Karpas-422 (cell line): ENCODE data around the gene ANKS3. TPM values are rescaled to one million over a fixed set of nuclear protein-coding genes. Genes with fewer than 3 reads are reported as not detected.

Experiments used
- DNase-seq: peaks from one replicate; pipeline ENCODE4 v3.0.0-alpha.2; 2015
- H2AFZ ChIP-seq: fragments of 200-600 bp; sonication (generic); 2 replicates; pipeline ENCODE4 v1.6.1; 2014; ENCODE audit warnings: antibody characterized with exemption, low read length, mixed read lengths
- H3K27ac ChIP-seq: fragments of 200-600 bp; sonication (generic); 2 replicates; pipeline ENCODE4 v1.5.1; 2014; ENCODE audit warnings: mild to moderate bottlenecking, low read length, moderate library complexity
- H3K27me3 ChIP-seq: fragments of 200-600 bp; sonication (generic); 2 replicates; pipeline ENCODE4 v1.6.1; 2014; ENCODE audit warnings: low read length, mixed read lengths
- H3K36me3 ChIP-seq: fragments of 200-600 bp; sonication (generic); 2 replicates; pipeline ENCODE4 v1.6.1; 2014; ENCODE audit warnings: low read length, mixed read lengths; ENCODE audit not compliant: insufficient read depth
- H3K4me1 ChIP-seq: fragments of 200-600 bp; sonication (generic); 2 replicates; pipeline ENCODE4 v1.6.1; 2014; ENCODE audit warnings: mild to moderate bottlenecking, low read length, mixed read lengths
- H3K4me2 ChIP-seq: fragments of 200-600 bp; sonication (generic); 2 replicates; pipeline ENCODE4 v1.6.1; 2014; ENCODE audit warnings: low read length, low read depth, mild to moderate bottlenecking; ENCODE audit not compliant: poor library complexity, severe bottlenecking
- H3K4me3 ChIP-seq: fragments of 200-600 bp; sonication (generic); 2 replicates; pipeline ENCODE4 v1.5.1; 2014; ENCODE audit warnings: mild to moderate bottlenecking, antibody characterized with exemption, low read length, mixed read lengths
- H3K79me2 ChIP-seq: fragments of 200-600 bp; sonication (generic); 2 replicates; pipeline ENCODE4 v1.6.1; 2014; ENCODE audit warnings: mild to moderate bottlenecking, low read length, mixed read lengths
- H3K9ac ChIP-seq: fragments of 200-600 bp; sonication (generic); 2 replicates; pipeline ENCODE4 v1.6.0; 2014; ENCODE audit warnings: low read length
- H3K9me2 ChIP-seq: fragments of 200-600 bp; sonication (generic), shearing (Covaris generic); replicated peaks from 2 replicates; pipeline ENCODE4 v1.6.0; 2014; ENCODE audit warnings: mild to moderate bottlenecking, low read length, moderate library complexity; ENCODE audit not compliant: insufficient read depth
- H3K9me3 ChIP-seq: fragments of 300-700, 200-600 bp; sonication (generic); 2 replicates; pipeline ENCODE4 v1.6.1; 2014; ENCODE audit warnings: low read length, mixed read lengths
- H4K20me1 ChIP-seq: fragments of 200-600 bp; sonication (generic); 2 replicates; pipeline ENCODE4 v1.6.1; 2014; ENCODE audit warnings: mild to moderate bottlenecking, antibody characterized with exemption, low read length, low read depth; ENCODE audit not compliant: insufficient read depth
- total RNA-seq: library from RNA; depleted of rRNA; stranded (reverse); fragments of >200 nt; shearing (Covaris generic); gene quantifications from 2 replicates; pipeline ENCODE4 v1.2.3, GENCODE V29; 2014; ENCODE audit warnings: low replicate concordance

ANKS3 gene
- total RNA-seq, 1 experiment from 2014 or later = 6.4 TPM

- Histone ChIP-seq H3K9me3 (no peaks in the 10 kb centered on the region), H2AFZ (no peak overlapping the region), H3K27ac (no peak overlapping the region), H3K4me2 (no peak overlapping the region), H3K9ac (no peak overlapping the region), H3K27me3 (no peaks in the 10 kb centered on the region), H3K79me2 (no peaks in the 10 kb centered on the region), H3K36me3 (peaks cover 14% of the 10 kb centered on the region; the same call in 1 of the 2 replicates), H4K20me1 (no peaks in the 10 kb centered on the region), H3K9me2 (no peaks in the 10 kb centered on the region), H3K4me3 (no peak overlapping the region), H3K4me1 (no peaks in the 10 kb centered on the region)
- no peak for DNase-seq
Measured at GRCh38 chr16:4668313-4668960, 65.6 kb downstream of the ANKS3 start.

DNA sequence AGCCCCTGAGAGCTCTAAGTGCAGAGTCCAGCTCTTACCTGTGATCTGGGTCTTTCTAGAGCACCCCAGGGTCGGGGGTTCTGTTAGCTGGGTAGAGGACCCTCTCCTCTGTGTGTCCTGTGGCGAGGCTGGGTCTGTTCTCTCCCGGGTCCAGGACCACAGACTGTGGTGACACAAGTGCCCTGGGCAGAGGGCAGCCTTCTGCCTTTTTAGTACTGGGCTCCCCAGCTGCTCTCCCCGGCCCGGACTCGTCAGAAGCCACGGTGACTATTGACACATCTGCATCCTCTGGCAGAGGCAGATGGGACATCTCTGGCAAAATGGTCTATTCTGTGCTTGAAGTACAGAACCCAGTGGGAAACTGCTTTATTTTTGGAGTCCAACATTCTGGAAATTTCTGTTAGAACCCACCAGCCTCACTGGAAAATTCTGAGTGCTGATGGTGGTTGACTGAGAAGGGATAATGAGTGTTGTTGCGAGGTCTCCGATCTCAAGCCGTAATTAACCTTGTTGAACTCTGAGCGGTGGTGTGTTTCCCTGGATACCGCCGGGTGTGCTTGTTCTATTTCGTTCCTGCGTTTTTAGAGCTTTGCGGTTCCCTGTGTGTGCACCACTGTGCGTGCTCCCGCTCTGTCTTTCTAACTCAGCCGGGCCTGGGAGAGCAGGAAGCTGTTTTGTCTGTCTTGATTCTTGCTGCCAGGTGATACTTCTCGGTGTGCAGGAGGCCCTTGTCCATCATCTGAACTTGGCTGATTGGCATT, 66.7 kb downstream of the ANKS3 start:
- Histone ChIP-seq H2AFZ (no peak overlapping the region), H3K9ac (no peak overlapping the region), H3K9me3 (no peaks in the 10 kb centered on the region), H3K79me2 (no peaks in the 10 kb centered on the region), H3K27ac (no peak overlapping the region), H3K36me3 (peaks cover 14% of the 10 kb centered on the region; the same call in 1 of the 2 replicates), H3K9me2 (no peaks in the 10 kb centered on the region), H3K4me3 (no peak overlapping the region), H3K4me1 (no peaks in the 10 kb centered on the region), H3K4me2 (no peak overlapping the region), H4K20me1 (no peaks in the 10 kb centered on the region), H3K27me3 (no peaks in the 10 kb centered on the region)
- no peak for DNase-seq

DNA sequence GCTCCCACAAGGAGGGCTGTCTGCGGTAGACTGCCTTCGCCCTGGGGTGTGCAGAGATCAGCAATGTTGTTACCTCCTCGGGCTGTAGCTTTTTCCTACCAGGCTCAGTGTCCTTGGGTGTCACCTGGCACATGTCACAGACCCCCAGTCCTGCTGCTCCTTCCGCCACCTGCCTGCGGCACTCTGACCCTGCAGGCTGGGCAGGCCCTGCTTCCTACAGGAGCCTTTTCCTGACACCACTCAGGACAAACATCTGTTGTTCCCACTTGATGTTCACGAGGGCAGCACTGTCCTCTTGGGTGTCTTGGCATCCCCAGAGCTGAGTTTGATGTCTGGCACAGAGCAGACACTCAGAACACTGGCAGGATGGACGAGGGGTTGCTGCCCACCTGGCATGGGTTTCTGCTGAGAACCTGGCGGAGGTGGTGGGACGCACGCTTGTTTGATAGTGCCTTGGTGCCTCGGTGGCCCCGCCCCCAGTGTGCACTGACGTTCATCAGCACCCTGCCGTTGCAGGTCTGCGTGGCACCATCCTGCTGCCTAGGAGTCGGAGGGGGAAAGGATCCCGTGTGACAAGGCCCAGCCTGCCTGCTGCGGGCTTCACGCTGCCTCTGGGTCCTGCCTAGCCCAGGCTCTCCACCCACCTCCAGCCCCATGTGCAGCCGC, 67.4 kb downstream of the ANKS3 start:
- peaks cover 14% of the 10 kb centered on the region; the same call in 1 of the 2 replicates for H3K36me3 ChIP-seq
- no peak overlapping the region for H3K27ac ChIP-seq
- H3K4me1 ChIP-seq = no peaks in the 10 kb centered on the region

DNA sequence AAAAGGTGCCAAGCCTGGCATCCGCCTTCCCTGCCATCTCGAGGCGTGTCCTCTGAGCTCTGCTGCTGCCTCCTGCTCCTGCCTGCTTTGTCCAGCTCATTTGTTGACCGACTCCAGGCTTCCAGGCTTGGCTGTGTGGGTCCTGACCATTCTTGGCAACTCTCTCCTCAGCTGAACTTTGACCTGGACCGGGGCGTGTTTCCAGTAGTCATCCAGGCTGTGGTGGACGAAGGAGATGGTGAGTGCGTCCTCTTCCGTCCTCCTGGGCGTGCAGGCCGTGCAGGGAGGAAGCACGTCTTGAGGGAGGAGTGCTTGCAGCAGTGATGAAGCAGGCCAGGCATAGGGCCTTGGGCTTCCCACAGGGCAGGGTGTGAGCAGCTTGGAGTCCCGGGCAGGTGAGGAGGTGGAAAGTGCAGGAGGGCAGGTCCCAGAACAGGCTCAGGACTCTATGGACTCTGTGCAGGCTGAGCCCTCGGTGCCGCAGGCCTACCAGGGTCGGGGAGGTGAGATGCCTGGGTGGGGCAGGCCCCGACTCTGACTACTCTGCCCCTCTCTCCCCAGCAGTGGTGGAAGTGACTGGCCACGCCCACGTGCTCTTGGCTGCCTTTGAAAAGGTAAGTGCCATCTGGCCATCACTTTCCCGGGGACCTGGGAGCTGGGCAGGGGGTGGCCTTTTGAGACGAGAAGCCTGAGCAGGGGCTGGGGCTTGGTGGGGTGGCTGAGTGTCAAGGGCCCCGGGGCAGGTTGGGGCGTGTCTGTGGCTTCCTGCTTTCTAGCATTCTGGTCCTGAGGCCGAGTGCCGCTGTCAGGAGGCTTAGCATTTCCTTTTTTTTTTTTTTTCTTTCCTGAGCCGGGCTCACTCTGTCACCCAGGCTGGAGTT, 69.3 kb downstream of the ANKS3 start:
- H3K27ac ChIP-seq = no peak overlapping the region
- H3K27me3 ChIP-seq = no peaks in the 10 kb centered on the region
- H3K9me3 ChIP-seq = no peaks in the 10 kb centered on the region
- DNase-seq = no peak
- H3K36me3 ChIP-seq = peaks cover 14% of the 10 kb centered on the region; the same call in 1 of the 2 replicates
- H2AFZ ChIP-seq = no peak overlapping the region
- H4K20me1 ChIP-seq = no peaks in the 10 kb centered on the region
- H3K4me2 ChIP-seq = no peak overlapping the region
- H3K4me1 ChIP-seq = no peaks in the 10 kb centered on the region
- no peak overlapping the region for H3K4me3 ChIP-seq
- H3K9ac ChIP-seq = no peak overlapping the region
- no peaks in the 10 kb centered on the region for H3K9me2 ChIP-seq
- H3K79me2 ChIP-seq = no peaks in the 10 kb centered on the region

More for the DNA sequence above, 67.4 kb downstream of the ANKS3 start:
- Histone ChIP-seq H3K9me3 (no peaks in the 10 kb centered on the region), H3K4me3 (no peak overlapping the region), H3K9ac (no peak overlapping the region), H3K27me3 (no peaks in the 10 kb centered on the region), H4K20me1 (no peaks in the 10 kb centered on the region), H3K9me2 (no peaks in the 10 kb centered on the region), H2AFZ (no peak overlapping the region), H3K4me2 (no peak overlapping the region), H3K79me2 (no peaks in the 10 kb centered on the region)
- no peak for DNase-seq

GRCh38 chr16:4663777-4664465, 70.2 kb downstream of the ANKS3 start:
- Histone ChIP-seq H3K79me2 (no peaks in the 10 kb centered on the region), H3K9me3 (no peaks in the 10 kb centered on the region), H3K27ac (no peak overlapping the region), H4K20me1 (no peaks in the 10 kb centered on the region), H2AFZ (no peak overlapping the region), H3K36me3 (peaks cover 14% of the 10 kb centered on the region; the same call in 1 of the 2 replicates), H3K9ac (no peak overlapping the region), H3K4me1 (no peaks in the 10 kb centered on the region), H3K4me2 (no peak overlapping the region), H3K27me3 (no peaks in the 10 kb centered on the region), H3K9me2 (no peaks in the 10 kb centered on the region), H3K4me3 (no peak overlapping the region)
- no peak for DNase-seq

DNA sequence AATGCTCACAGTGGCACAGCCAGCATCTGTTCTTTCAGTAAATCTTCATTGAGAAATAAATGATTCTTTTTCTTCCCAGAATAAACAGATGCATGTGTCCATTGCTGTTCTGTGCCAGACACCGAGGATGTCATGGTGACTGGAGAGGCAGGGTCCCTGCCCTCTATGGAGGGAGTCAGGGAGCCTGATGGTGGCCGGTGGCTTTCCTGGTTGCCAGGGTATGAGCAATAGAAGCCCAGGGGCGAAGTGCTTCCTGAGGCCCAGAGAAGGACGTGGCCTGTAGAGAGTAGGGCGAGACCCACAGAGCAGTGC, 70.7 kb downstream of the ANKS3 start:
- no peaks in the 10 kb centered on the region for H3K9me2 ChIP-seq
- no peak overlapping the region for H3K27ac ChIP-seq
- no peak overlapping the region for H3K4me2 ChIP-seq
- H3K27me3 ChIP-seq = no peaks in the 10 kb centered on the region
- no peaks in the 10 kb centered on the region for H3K4me1 ChIP-seq
- no peak overlapping the region for H3K4me3 ChIP-seq
- no peaks in the 10 kb centered on the region for H3K79me2 ChIP-seq
- H3K36me3 ChIP-seq = peaks cover 9% of the 10 kb centered on the region; the same call in 1 of the 2 replicates
- H3K9me3 ChIP-seq = no peaks in the 10 kb centered on the region
- DNase-seq = no peak
- no peak overlapping the region for H2AFZ ChIP-seq
- H3K9ac ChIP-seq = no peak overlapping the region
- no peaks in the 10 kb centered on the region for H4K20me1 ChIP-seq

- no peaks in the 10 kb centered on the region for H4K20me1 ChIP-seq
- no peak overlapping the region for H2AFZ ChIP-seq
- no peaks in the 10 kb centered on the region for H3K79me2 ChIP-seq
- no peaks in the 10 kb centered on the region for H3K27me3 ChIP-seq
- no peak overlapping the region for H3K4me3 ChIP-seq
- H3K9me2 ChIP-seq = no peaks in the 10 kb centered on the region
- no peaks in the 10 kb centered on the region for H3K9me3 ChIP-seq
- no peak overlapping the region for H3K27ac ChIP-seq
- no peak for DNase-seq
- no peaks in the 10 kb centered on the region for H3K4me1 ChIP-seq
- H3K4me2 ChIP-seq = no peak overlapping the region
- H3K36me3 ChIP-seq = no peaks in the 10 kb centered on the region
- no peak overlapping the region for H3K9ac ChIP-seq
Measured at GRCh38 chr16:4661661-4662060, 72.4 kb downstream of the ANKS3 start.
